SHP77 treated with DMSO at 0.1 percent for 48 hours (cell line): Measurements from ENCODE around the gene MRTFA.
"Not testable (repeated sequence)": the region's sequence is repeated elsewhere in the genome, so short reads cannot be mapped to it uniquely, and the experiment has no call there.

Experiments used
- DNase-seq: peaks from one replicate; lab custom pipeline; 2025; lab: John Stamatoyannopoulos, UW

The MRTFA gene

DNA sequence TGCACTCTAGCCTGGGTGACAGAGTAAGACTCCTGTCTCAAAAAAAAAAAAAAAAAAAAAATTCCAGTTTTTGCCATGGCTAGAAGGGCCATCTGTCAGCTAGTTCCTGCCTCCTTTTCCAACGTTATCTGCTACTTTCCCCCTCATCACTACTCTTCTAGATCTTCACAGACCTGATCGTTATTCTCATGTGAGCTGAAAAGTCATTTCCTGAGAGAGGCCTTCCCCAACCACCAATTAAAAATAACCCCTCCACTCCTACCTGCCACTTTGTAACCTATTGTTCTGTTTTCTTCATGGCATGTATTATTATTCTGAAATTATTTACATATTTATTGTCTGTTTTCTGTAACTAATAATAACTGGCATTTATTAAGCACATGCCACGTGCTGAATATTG is 241.9 kb downstream of the MRTFA start:
- no peak for DNase-seq

DNA sequence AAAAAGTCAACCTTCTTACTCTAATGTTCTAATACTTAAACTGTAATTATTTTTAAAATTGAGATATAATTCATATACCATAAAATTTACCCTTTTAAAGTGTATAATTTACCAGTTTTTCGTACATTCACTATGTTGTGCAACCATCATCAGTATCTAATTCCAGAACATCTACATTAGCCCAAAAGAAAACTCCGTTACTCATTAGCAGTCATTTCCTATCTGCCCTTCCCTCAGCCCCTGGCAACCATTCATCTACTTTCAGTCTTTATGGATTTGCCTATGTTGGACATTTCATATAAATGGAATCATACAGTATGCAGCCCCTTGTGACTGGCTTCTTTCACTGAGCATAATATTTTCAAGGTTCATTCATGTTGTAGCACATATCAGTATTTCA is 243.9 kb downstream of the MRTFA start:
- DNase-seq = no peak

DNA sequence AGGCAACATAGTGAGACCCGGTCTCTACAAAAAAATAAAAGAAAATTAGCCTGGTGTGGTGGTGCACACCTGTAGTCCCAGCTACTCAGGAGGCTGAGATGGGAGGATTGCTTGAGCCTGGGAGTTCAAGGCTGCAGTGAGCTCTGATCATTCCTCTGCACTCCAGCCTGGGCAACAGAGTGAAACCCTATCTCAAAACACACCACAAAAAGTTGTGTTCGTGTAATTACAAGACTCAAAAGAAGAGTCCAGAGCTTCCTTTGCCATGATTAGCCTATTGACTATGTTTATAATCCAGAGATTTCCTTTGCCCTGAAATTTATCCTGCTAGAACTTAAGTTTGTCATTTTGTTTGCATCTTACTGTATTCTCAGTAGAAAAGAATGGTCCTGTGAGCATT is 245.1 kb downstream of the MRTFA start:
- DNase-seq = no peak

DNA sequence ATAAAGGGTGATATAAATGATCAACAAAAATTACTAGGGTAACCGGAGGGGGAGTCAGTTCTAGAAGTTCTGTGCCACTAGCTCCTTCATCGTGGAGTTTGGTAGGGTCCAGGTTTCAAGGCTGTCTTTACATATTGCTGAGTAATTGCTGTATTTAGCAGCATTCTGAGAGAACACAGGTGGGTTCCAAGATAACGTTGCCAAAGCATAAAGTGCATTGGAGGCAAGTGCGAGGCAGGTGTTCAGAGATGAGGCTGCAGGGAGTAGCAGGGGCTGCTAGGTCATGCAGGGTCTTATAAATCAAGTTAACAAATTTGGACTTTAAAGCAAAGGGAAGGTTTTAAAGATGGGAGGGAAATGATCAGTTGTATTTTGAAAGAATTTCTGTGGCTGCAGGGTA is 248.3 kb downstream of the MRTFA start:
- DNase-seq = no peak

- no peak for DNase-seq
Measured at GRCh38 chr22:40387746-40388145, 248.8 kb downstream of the MRTFA start.

GRCh38 chr22:40385036-40385782 is 251.3 kb downstream of the MRTFA start:
- no peak for DNase-seq

DNA sequence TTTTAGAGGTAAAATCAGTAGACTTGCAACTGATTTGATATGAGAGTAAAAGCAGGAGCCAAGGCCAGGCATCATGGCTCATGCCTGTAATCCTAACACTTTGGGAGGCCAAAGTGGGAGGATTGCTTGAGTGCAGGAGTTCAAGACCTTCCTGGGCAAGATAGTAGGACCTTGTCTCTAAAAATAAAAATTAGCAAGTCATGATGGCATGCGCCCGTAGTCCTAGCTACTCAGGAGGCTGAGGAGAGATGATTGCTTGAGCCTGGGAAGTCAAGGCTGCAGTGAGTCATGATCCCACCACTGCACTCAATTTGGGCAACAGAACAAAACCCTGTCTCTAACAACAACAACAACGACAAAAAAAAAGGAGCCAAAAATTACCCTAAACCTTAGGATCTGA is 252.6 kb downstream of the MRTFA start:
- no peak for DNase-seq

DNA sequence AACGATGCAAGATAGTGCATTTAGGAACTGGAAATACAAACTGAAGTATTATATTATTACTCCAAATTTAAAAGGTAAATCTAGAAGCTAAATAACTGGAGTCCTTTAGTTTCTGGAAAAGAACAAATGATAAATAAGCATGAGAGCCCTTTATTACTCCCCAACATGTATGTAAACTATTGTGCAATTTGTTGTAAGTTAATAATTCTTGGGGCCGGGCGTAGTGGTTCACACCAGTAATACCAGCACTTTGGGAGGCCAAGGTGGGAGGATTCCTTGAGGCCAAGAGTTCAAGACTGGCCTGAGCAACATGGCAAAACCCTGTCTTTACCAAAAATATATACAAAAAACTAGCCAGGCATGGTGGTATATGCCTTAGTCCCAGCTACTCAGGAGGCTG is 255.1 kb downstream of the MRTFA start:
- DNase-seq = no peak

DNA sequence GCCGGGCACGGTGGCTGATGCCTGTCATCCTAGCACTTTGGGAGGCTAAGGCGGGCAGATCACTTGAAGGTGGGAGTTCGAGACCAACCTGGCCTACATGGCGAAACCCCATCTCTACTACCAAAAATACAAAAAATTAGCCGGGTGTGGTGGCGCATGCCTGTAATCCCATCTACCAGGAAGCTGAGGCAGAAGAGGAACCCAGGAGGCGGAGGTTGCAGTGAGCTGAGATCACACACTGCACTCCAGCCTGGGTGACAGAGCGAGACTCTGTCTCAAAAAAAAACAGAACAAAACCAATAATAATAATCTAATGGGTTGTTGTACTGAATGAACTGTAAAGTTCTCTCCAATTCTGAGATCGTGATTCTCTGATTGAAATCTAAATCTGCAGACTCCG is 258.1 kb downstream of the MRTFA start:
- not testable (repeated sequence) for DNase-seq

DNA sequence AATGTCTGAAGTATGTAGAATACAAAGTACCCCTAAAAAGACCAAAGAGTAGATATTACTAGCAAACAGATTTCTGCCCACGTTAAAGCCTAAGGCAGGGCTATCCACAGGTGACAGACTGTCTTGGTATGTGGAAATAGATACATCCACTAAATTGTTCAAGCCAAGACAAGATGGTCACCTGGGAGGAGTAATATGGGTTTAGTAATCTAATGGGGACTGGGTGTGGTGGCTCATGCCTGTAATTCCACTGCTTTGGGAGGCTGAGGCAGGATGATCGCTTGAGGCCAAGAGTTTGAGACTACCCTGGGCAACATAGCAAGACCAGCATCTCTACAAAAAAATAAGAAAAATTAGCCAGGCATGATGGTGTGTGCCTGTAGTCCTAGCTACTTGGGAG is 258.6 kb downstream of the MRTFA start:
- DNase-seq = no peak

DNA sequence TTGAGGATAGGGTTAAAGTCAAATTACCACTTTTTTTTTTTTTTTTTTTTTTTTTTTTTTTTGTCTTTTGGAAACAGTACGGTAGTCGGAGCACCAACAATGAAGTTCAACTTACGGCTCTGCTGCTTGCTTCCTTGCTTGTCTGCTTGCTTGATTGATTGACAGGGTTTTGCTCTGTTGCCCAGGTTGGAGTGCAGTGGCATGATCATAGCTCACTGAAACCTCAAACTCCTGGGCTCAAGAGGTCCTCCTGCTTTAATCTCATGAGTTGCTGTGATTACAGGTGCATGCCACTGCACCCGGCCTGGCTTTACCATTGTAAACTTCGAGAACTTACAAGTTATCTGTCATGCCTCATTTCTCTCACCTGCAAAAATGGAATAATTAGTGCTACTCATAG is 260.4 kb downstream of the MRTFA start:
- no peak for DNase-seq

DNA sequence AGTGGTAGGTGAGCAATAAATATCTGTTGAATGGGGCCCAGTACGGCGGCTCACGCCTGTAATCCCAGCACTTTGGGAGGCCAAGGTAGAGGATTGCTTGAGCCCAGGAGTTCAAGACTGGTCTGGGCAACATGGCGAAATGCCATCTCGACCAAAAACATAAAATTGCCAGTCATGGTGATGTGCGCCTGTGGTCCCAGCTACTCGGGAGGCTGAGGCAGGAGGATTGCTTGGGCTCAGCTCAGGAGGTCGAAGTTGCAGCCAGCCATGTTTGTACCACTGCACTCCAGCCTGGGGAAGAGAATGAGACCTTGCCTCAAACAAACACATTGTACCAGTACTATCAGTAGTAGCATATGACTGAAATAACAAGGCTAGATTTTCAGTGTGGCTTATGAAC is 262.0 kb downstream of the MRTFA start:
- no peak for DNase-seq

DNA sequence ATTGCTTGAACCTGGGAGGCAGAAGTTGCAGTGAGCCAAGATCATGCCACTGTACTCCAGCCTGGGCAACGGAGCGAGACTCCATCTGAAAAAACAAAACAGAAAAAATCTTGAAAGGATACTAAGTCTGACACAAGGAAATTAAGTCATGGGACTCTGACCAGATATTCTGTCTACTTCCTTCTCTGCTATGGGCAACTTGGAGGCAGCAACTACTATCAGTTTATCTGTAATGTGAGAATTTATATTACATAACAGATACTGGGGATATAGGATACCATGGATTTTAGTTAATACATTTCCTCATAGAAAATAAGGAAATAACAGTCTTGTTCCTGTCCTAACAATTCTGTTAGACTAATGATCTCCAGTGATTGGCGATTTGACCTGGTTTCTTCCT is 267.7 kb downstream of the MRTFA start:
- DNase-seq = no peak

- no peak for DNase-seq
Measured at GRCh38 chr22:40368016-40368415, 268.5 kb downstream of the MRTFA start.

- DNase-seq = no peak
Measured at GRCh38 chr22:40367342-40367741, 269.2 kb downstream of the MRTFA start.

- no peak for DNase-seq
Measured at GRCh38 chr22:40366068-40366467, 270.5 kb downstream of the MRTFA start.

GRCh38 chr22:40364431-40364830 is 272.1 kb downstream of the MRTFA start:
- no peak for DNase-seq

DNA sequence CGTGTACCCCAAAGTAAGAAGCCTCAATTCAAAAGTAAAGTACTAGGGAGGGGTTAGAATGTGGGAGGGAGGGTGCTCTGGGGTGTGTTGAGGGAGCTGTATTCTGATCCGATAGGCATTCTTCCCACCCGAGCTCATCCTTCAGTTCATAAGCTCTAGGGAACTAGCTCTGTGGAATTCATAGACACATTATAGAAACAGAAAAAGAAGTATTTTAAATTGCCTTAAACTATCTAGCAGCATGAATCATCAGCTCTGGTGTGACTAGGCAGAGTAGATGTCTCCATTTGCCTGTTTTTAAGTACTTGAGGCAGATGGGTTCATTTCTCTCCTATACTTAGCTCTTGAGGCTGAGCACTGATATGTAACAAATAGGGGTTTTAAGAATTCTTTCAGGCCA is 273.5 kb downstream of the MRTFA start:
- DNase-seq = no peak

DNA sequence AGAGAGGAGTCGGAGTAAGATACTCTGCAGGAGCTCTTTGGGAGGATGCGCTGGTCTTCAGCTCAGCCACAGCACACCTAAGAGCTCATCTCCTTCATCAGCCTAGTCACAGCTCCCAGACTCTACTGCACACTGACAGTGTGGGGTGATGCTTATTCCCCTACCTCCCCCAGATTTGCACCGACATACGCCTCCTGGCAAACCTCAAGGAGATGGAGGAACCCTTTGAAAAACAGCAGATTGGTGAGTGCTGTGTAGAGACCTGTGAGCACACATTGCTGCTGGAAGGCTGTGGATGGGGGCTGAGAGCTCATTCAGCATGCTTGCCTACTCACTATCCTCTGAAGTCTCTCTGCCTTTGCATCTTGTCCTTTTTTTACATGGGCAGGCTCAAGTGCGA is 275.4 kb downstream of the MRTFA start:
- no peak for DNase-seq
